DND-41 (cell line): ENCODE data around the gene FNDC11.

Experiments
- ATAC-seq: fragments of 200-7000 bp; cut with Tn5 transposase; 3 replicates; pipeline ENCODE4 v1.9.1; 2021; ENCODE audit warnings: low read depth; ENCODE audit not compliant: insufficient read depth
- DNase-seq: peaks from one replicate; pipeline ENCODE4 v3.0.0-alpha.2; 2020
- H2AFZ ChIP-seq: 2 replicates; pipeline ENCODE4 v1.6.0; 2012; ENCODE audit warnings: low read depth, low read length
- H3K27ac ChIP-seq: 2 replicates; pipeline ENCODE4 v1.5.1; 2012; ENCODE audit warnings: low read length, inconsistent platforms
- H3K27me3 ChIP-seq: fragments of 200-600 bp; sonication (generic); 2 replicates; pipeline ENCODE4 v1.6.0; 2012; ENCODE audit warnings: low read length, mild to moderate bottlenecking, inconsistent platforms; ENCODE audit not compliant: insufficient read depth, poor library complexity
- H3K36me3 ChIP-seq: 2 replicates; pipeline ENCODE4 v1.5.1; 2012; ENCODE audit warnings: low read length, inconsistent platforms; ENCODE audit not compliant: insufficient read depth
- H3K4me1 ChIP-seq: 2 replicates; pipeline ENCODE4 v1.5.1; 2012; ENCODE audit warnings: mild to moderate bottlenecking, low read length; ENCODE audit not compliant: insufficient read depth
- H3K4me2 ChIP-seq: 2 replicates; pipeline ENCODE4 v1.6.0; 2012; ENCODE audit warnings: mild to moderate bottlenecking, moderate library complexity, low read length, inconsistent platforms; ENCODE audit not compliant: insufficient read depth
- H3K4me3 ChIP-seq, 2 experiments: fragments of 200-600 bp in 1 of 2; shearing (Covaris generic) in 1 of 2; 2 replicates each; pipeline ENCODE4 v1.5.1; 2012 to 2016; ENCODE audit warnings: inconsistent platforms in 2 of 2, low read length in 2 of 2, mild to moderate bottlenecking in 2 of 2, low read depth in 1 of 2, moderate library complexity in 1 of 2
- H3K79me2 ChIP-seq: 2 replicates; pipeline ENCODE4 v1.6.0; 2012; ENCODE audit warnings: low read length, inconsistent platforms; ENCODE audit not compliant: insufficient read depth
- H3K9ac ChIP-seq: 2 replicates; pipeline ENCODE4 v1.6.0; 2012; ENCODE audit warnings: low read depth, mild to moderate bottlenecking, inconsistent platforms, low read length, moderate library complexity
- H3K9me3 ChIP-seq: 2 replicates; pipeline ENCODE4 v1.5.1; 2012; ENCODE audit warnings: low read length, moderate library complexity, mild to moderate bottlenecking, inconsistent platforms; ENCODE audit not compliant: insufficient read depth, severe bottlenecking
- H4K20me1 ChIP-seq: 2 replicates; pipeline ENCODE4 v1.6.0; 2012; ENCODE audit warnings: low read length; ENCODE audit not compliant: insufficient read depth
- EZH2 ChIP-seq: IDR thresholded peaks from 3 replicates; pipeline ENCODE4 v1.6.1; 2012; ENCODE audit warnings: borderline replicate concordance, low read depth, mild to moderate bottlenecking, moderate library complexity, low read length, inconsistent platforms; ENCODE audit not compliant: severe bottlenecking
- TF ChIP-seq, protein P1 (sequence below): IDR thresholded peaks from 2 replicates; pipeline ENCODE4 v1.5.1; 2012; ENCODE audit warnings: borderline replicate concordance, low read length, moderate library complexity, mild to moderate bottlenecking; ENCODE audit not compliant: poor library complexity, severe bottlenecking; ENCODE audit errors: extremely low read depth

Gene FNDC11

DNA sequence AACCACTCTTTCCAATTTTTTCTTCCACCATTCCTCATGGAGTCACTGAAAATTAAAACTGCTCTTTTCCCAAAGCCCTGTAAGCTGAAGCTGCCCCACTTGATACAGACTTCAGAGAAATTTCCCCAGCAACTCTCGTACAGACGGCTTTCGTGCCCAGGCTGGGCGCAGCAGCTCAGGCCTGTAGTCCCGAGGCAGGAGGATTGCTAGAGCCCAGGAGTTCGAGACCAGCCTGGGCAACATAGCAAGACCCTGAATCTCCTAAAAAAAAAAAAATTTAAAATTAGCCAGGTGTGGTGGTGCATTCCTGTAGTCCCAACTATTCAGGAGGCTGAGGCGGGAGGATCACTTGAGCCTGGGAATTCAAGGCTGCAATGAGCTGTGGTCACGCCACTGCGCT lies 26.8 kb upstream of the FNDC11 start:
- H3K9ac ChIP-seq = no peak overlapping the region
- no peak overlapping the region for H2AFZ ChIP-seq
- H3K27me3 ChIP-seq = no peaks in the 10 kb centered on the region
- TF ChIP-seq EZH2 = no peak
- TF ChIP-seq, protein P1, sequence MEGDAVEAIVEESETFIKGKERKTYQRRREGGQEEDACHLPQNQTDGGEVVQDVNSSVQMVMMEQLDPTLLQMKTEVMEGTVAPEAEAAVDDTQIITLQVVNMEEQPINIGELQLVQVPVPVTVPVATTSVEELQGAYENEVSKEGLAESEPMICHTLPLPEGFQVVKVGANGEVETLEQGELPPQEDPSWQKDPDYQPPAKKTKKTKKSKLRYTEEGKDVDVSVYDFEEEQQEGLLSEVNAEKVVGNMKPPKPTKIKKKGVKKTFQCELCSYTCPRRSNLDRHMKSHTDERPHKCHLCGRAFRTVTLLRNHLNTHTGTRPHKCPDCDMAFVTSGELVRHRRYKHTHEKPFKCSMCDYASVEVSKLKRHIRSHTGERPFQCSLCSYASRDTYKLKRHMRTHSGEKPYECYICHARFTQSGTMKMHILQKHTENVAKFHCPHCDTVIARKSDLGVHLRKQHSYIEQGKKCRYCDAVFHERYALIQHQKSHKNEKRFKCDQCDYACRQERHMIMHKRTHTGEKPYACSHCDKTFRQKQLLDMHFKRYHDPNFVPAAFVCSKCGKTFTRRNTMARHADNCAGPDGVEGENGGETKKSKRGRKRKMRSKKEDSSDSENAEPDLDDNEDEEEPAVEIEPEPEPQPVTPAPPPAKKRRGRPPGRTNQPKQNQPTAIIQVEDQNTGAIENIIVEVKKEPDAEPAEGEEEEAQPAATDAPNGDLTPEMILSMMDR = no peak
- peaks cover 5% of the 10 kb centered on the region for H3K9me3 ChIP-seq
- DNase-seq (no peak), ATAC-seq (no peak)
- H3K4me3 ChIP-seq = no peak overlapping the region
- H4K20me1 ChIP-seq = peaks cover 27% of the 10 kb centered on the region
- H3K79me2 ChIP-seq = no peaks in the 10 kb centered on the region
- H3K4me2 ChIP-seq = no peak overlapping the region
- H3K36me3 ChIP-seq = peaks cover 15% of the 10 kb centered on the region
- peaks cover 4% of the 10 kb centered on the region for H3K4me1 ChIP-seq
- H3K27ac ChIP-seq = no peak overlapping the region

DNA sequence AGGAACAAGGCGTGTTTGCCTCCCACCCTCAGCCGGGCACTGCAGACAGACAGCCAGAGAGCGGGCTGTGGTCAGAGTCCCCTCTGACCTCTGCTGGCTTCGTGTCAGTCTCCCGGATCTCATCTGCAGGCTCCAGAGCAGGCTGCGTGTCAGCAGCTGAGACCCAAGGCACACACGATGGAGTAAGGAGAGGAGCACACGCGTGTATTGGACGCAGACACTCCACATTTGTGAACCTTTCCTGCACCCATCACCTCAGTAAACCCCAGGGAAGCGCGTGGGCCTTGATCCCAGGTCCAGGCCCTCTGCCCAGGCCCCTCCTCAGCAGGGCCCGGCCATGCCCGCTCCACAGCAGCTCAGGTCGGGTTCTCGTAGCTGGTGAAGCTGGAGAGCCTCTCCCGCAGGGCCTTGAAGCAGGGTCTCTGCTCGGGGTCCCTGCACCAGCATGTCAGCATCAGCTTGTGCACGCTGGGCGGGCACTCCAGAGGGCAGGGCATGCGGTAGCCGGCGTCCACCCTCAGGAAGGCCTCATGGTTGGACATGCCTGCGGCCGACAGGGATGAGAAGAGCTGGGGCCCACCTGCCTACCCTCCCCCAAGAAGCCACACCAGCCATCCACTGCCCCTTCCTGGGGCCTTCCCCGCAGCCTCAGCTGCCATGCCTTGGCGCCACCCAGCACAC lies 24.6 kb upstream of the FNDC11 start:
- no peak for DNase-seq
- Histone ChIP-seq H3K27me3 (no peaks in the 10 kb centered on the region), H3K4me1 (no peaks in the 10 kb centered on the region), H4K20me1 (peaks cover 18% of the 10 kb centered on the region), H3K4me3 (no peak overlapping the region), H3K79me2 (no peaks in the 10 kb centered on the region), H3K9me3 (no peaks in the 10 kb centered on the region), H3K27ac (no peak overlapping the region), H3K9ac (no peak overlapping the region), H2AFZ (no peak overlapping the region), H3K36me3 (no peaks in the 10 kb centered on the region), H3K4me2 (no peak overlapping the region)
- no peak for ATAC-seq
- TF ChIP-seq EZH2 = no peak
- TF ChIP-seq, protein P1 = no peak

DNA sequence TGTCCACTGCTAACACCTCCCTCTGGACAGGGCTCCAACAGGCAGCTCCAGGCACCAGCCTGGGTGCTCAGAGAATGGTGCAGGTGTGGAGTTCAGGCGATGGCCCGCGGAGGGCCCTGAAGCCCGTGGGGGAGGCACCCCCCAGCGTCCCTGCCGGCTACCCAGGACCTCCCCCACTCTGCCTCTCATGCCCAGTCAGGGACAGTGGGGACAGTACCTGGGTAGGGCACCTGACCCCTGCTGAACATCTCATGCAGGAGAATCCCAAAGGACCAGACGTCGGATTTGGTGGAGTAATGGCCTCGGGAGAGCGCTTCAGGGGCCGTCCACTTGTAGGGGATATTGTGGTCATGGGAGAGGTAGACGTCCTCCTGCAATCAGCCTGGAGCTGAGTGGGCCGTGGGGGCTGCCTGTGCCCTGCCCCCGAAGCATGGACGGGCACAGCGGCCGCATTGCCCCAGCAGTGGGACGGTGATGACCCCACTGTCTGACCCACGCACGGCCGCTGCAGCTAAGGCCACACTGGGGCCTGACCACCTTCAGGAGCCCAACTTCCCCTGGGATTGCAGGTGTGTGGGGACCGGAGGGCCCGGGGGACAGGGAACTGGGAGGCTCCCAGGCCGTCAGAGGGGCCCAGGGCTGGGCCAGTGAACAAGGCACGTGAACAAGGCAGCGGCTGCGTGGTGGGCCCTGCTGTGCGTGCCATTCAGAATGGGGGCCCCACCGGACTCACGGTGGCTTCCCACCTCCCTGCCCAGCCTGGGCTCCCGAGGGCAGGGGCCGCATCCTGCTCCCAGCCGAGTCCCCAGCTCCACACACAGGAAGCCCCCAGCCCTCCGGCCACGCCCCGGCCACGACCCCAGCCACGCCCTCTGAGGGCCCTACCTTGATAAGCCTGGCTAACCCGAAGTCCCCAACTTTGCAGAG lies 23.8 kb upstream of the FNDC11 start:
- Histone ChIP-seq H2AFZ (no peak overlapping the region), H3K36me3 (no peaks in the 10 kb centered on the region), H3K4me1 (no peaks in the 10 kb centered on the region), H3K27ac (no peak overlapping the region), H3K27me3 (no peaks in the 10 kb centered on the region), H4K20me1 (peaks cover 20% of the 10 kb centered on the region), H3K9me3 (no peaks in the 10 kb centered on the region), H3K9ac (no peak overlapping the region), H3K79me2 (no peaks in the 10 kb centered on the region), H3K4me2 (no peak overlapping the region), H3K4me3 (no peak overlapping the region)
- TF ChIP-seq, protein P1 = no peak
- TF ChIP-seq EZH2 = no peak
- DNase-seq = no peak
- no peak for ATAC-seq
